Endothelial cell (in vitro differentiated cells): ENCODE data around the gene UBQLN3. TPM values are rescaled to one million over a fixed set of nuclear protein-coding genes. Genes with fewer than 3 reads are reported as not detected.

ENCODE experiments used
- DNase-seq: peaks from one replicate; pipeline ENCODE4 v3.0.0; 2021; ENCODE audit warnings: low spot score
- H3K27ac Mint-ChIP-seq: one replicate; pipeline ENCODE4 v1.8.0; 2021; ENCODE audit warnings: mixed read lengths, inconsistent platforms; ENCODE audit not compliant: unreplicated experiment
- H3K27me3 Mint-ChIP-seq: one replicate; pipeline ENCODE4 v1.8.0; 2021; ENCODE audit warnings: mild to moderate bottlenecking, moderate library complexity, mixed read lengths, inconsistent platforms; ENCODE audit not compliant: unreplicated experiment
- H3K36me3 Mint-ChIP-seq: one replicate; pipeline ENCODE4 v1.8.0; 2021; ENCODE audit warnings: mild to moderate bottlenecking, low read depth, mixed read lengths, inconsistent platforms; ENCODE audit not compliant: unreplicated experiment
- H3K4me1 Mint-ChIP-seq: one replicate; pipeline ENCODE4 v1.8.0; 2021; ENCODE audit warnings: mild to moderate bottlenecking, mixed read lengths, inconsistent platforms; ENCODE audit not compliant: unreplicated experiment
- H3K4me3 Mint-ChIP-seq: one replicate; pipeline ENCODE4 v1.8.0; 2021; ENCODE audit warnings: mild to moderate bottlenecking, mixed read lengths, inconsistent platforms; ENCODE audit not compliant: unreplicated experiment
- H3K9me3 Mint-ChIP-seq: one replicate; pipeline ENCODE4 v1.8.0; 2021; ENCODE audit warnings: mixed read lengths, inconsistent platforms; ENCODE audit not compliant: unreplicated experiment
- CTCF ChIP-seq: fragments of 200-600 bp; sonication (generic); IDR thresholded peaks from one replicate; pipeline ENCODE4 v1.5.0; 2021; ENCODE audit warnings: antibody characterized with exemption; ENCODE audit not compliant: unreplicated experiment
- long read RNA-seq: library from polyadenylated mRNA; unstranded; transcript quantifications from one replicate; pipeline ENCODE4 v2.0.0, GENCODE V29; 2020; ENCODE audit not compliant: unreplicated experiment
- total RNA-seq: library from RNA; stranded (reverse); fragmentation: NEBNext Ultra II Directional; extraction: Animal tissue kit (Norgen Biotek cat#: 25700); gene quantifications from one replicate; pipeline ENCODE4 v1.2.1, GENCODE V29; 2021; ENCODE audit not compliant: unreplicated experiment

Gene UBQLN3
- total RNA-seq: 1.1 TPM
- long read RNA-seq: 0 reads

GRCh38 chr11:5509803-5510202 is at the start of gene UBQLN3:
Gene UBQLN3 (minus strand): TSS chr11:5509957. CDS start chr11:5509558, 399 bp downstream.
- TF ChIP-seq CTCF: no peak
- peaks cover 1% of the 10 kb centered on the region for H3K27me3 Mint-ChIP-seq
- peaks cover 5% of the 10 kb centered on the region for H3K36me3 Mint-ChIP-seq
- no peak within 1 kb of the TSS for H3K27ac Mint-ChIP-seq
- peaks cover 2% of the 10 kb centered on the region for H3K4me1 Mint-ChIP-seq
- no peak within 1 kb of the TSS for H3K4me3 Mint-ChIP-seq
- DNase-seq: no peak
- H3K9me3 Mint-ChIP-seq: no peaks in the 10 kb centered on the region

- no peaks in the 10 kb centered on the region for H3K36me3 Mint-ChIP-seq
- no peak for DNase-seq
- peaks cover 10% of the 10 kb centered on the region for H3K4me1 Mint-ChIP-seq
- no peaks in the 10 kb centered on the region for H3K27me3 Mint-ChIP-seq
- no peak overlapping the region for H3K4me3 Mint-ChIP-seq
- no peak for TF ChIP-seq CTCF
- H3K27ac Mint-ChIP-seq: no peak overlapping the region
- no peaks in the 10 kb centered on the region for H3K9me3 Mint-ChIP-seq
These were observed 48.0 kb upstream of the UBQLN3 start for GRCh38 chr11:5557751-5558150.

- H3K9me3 Mint-ChIP-seq: no peaks in the 10 kb centered on the region
- no peak overlapping the region for H3K27ac Mint-ChIP-seq
- H3K4me3 Mint-ChIP-seq: no peak overlapping the region
- no peaks in the 10 kb centered on the region for H3K36me3 Mint-ChIP-seq
- no peaks in the 10 kb centered on the region for H3K27me3 Mint-ChIP-seq
- DNase-seq: no peak
- TF ChIP-seq CTCF: no peak
- H3K4me1 Mint-ChIP-seq: peaks cover 10% of the 10 kb centered on the region
These were observed 46.9 kb upstream of the UBQLN3 start for GRCh38 chr11:5556596-5557188.

- no peak for DNase-seq
- Mint-ChIP-seq H3K4me3 (no peak overlapping the region), H3K27me3 (no peaks in the 10 kb centered on the region), H3K27ac (no peak overlapping the region), H3K9me3 (no peaks in the 10 kb centered on the region), H3K36me3 (no peaks in the 10 kb centered on the region), H3K4me1 (peaks cover 10% of the 10 kb centered on the region)
- TF ChIP-seq CTCF: no peak
These were observed 43.6 kb upstream of the UBQLN3 start for GRCh38 chr11:5553343-5553742.

- no peak overlapping the region for H3K27ac Mint-ChIP-seq
- H3K27me3 Mint-ChIP-seq: no peaks in the 10 kb centered on the region
- H3K4me1 Mint-ChIP-seq: no peaks in the 10 kb centered on the region
These were observed 40.8 kb upstream of the UBQLN3 start for GRCh38 chr11:5550440-5551095.

More at GRCh38 chr11:5550440-5551095, 40.8 kb upstream of the UBQLN3 start:
- TF ChIP-seq CTCF: no peak
- H3K4me3 Mint-ChIP-seq: no peak overlapping the region
- H3K9me3 Mint-ChIP-seq: no peaks in the 10 kb centered on the region
- DNase-seq: no peak
- H3K36me3 Mint-ChIP-seq: no peaks in the 10 kb centered on the region
